Lower leg skin (tissue), 4 donors: ENCODE data around the gene SEMA3G. TPM values are rescaled to one million over a fixed set of nuclear protein-coding genes. Genes with fewer than 3 reads are reported as not detected.
A peak's percentile ranks its signal among the peaks of the same experiment; 100 is the strongest.

Experiments
- DNase-seq, 2 donors: peaks; one replicate each; pipeline ENCODE4 v3.0.0-alpha.2; 2019; ENCODE audit warnings: low spot score in 2 of 2
- H3K4me3 ChIP-seq: fragments of 200-600 bp; sonication (generic); 2 replicates; pipeline ENCODE4 v1.5.1; 2017; ENCODE audit warnings: mild to moderate bottlenecking, low read depth; ENCODE audit not compliant: poor library complexity, severe bottlenecking
- CTCF ChIP-seq, 3 donors: fragments of 450-650 bp; IDR thresholded peaks; one replicate each; pipeline ENCODE4 v1.5.1; 2016; ENCODE audit warnings: antibody characterized with exemption in 3 of 3, mild to moderate bottlenecking in 3 of 3, moderate library complexity in 2 of 3
- POLR2A ChIP-seq, 2 donors: fragments of 450-650 bp; IDR thresholded peaks; one replicate each; pipeline ENCODE4 v1.6.1; 2016 to 2017; ENCODE audit warnings: antibody characterized with exemption in 2 of 2, mild to moderate bottlenecking in 1 of 2, moderate library complexity in 1 of 2
- WGBS, 2 donors: methylation state at CpG; one replicate each; pipeline ENCODE4 v1.1.5; 2018; 5-methylcytosine and 5-hydroxymethylcytosine counted together
- intact Hi-C: fragments of 100-400 bp; cut with DNase I; formaldehyde crosslinking; loops from one replicate; pipeline ENCODE4 v1.15.0; 2023; ENCODE audit warnings: low total_unique reads
- total RNA-seq, 4 donors: library from RNA; depleted of rRNA; stranded (reverse); fragments of >200 nt; gene quantifications; one replicate each; pipeline ENCODE4 v1.1.0, GENCODE V29; 2016

SEMA3G gene
- 10 to 100 TPM; 17.9 to 49.8 (median 26.9) TPM for total RNA-seq

GRCh38 chr3:52444860-52445793 is at the start of gene SEMA3G:
SEMA3G (minus strand) TSS chr3:52445103; CDS start chr3:52445027, 76 bp downstream.
- TF ChIP-seq POLR2A (IDR thresholded peaks at IDR 0.05): no peak
- peak in 1 of 3 donors; percentile 22 for TF ChIP-seq CTCF (IDR thresholded peaks at IDR 0.05)
- WGBS, 2 donors: 21 to 22% methylated on average over 13 to 19 of the region's 19 CpGs
- DNase-seq: peak; percentile 74 to 93
- no peak within 1 kb of the TSS for H3K4me3 ChIP-seq
- intact Hi-C loops: no loop called here

GRCh38 chr3:52494445-52494844 is 49.5 kb upstream of the SEMA3G start:
- intact Hi-C loops: no loop called here
- H3K4me3 ChIP-seq: no peak overlapping the region
- no peak for DNase-seq
- WGBS, 2 donors: 77 to 80% methylated on average over 7 of the region's 7 CpGs
- TF ChIP-seq POLR2A (IDR thresholded peaks at IDR 0.05) (no peak), CTCF (IDR thresholded peaks at IDR 0.05) (no peak)

- no peak for TF ChIP-seq CTCF (IDR thresholded peaks at IDR 0.05)
- DNase-seq: no peak
- no peak overlapping the region for H3K4me3 ChIP-seq
- 89 to 92% methylated on average over 7 of the region's 7 CpGs for WGBS, 2 donors
- intact Hi-C loops: no loop called here
Measured at GRCh38 chr3:52493232-52494017, 48.5 kb upstream of the SEMA3G start.

- 88 to 94% methylated on average over 16 to 17 of the region's 21 CpGs for WGBS, 2 donors
- intact Hi-C loops: no loop called here
- TF ChIP-seq CTCF (IDR thresholded peaks at IDR 0.05) (no peak), POLR2A (IDR thresholded peaks at IDR 0.05) (no peak)
- no peak for DNase-seq
- no peak overlapping the region for H3K4me3 ChIP-seq
Measured at GRCh38 chr3:52492059-52492458, 47.2 kb upstream of the SEMA3G start.

- intact Hi-C loops: no loop called here
- DNase-seq: no peak
- TF ChIP-seq POLR2A (IDR thresholded peaks at IDR 0.05) (no peak), CTCF (IDR thresholded peaks at IDR 0.05) (no peak)
- WGBS, 2 donors: 81% methylated on average over 21 to 23 of the region's 23 CpGs
- H3K4me3 ChIP-seq: no peak overlapping the region
Measured at GRCh38 chr3:52490939-52491526, 46.1 kb upstream of the SEMA3G start.
